Measurements from ENCODE around the gene DRD5.
"Not testable (repeated sequence)": the region's sequence is repeated elsewhere in the genome, so short reads cannot be mapped to it uniquely, and the experiment has no call there.

Gene DRD5

GRCh38 chr4:9781343-9782135 is at the start of gene DRD5:
Gene DRD5 (plus strand): TSS chr4:9781634. CDS start chr4:9782030, 396 bp downstream.
- in situ Hi-C loops (cut with HindIII; ENCODE audit: low sequenced_read_pairs), result no loop called here

GRCh38 chr4:9732256-9732655 is 49.2 kb upstream of the DRD5 start:
- in situ Hi-C loops (cut with HindIII; ENCODE audit: low sequenced_read_pairs), result not testable (repeated sequence)

- in situ Hi-C loops (cut with HindIII; ENCODE audit: low sequenced_read_pairs), result no loop called here
These were observed 45.9 kb upstream of the DRD5 start for GRCh38 chr4:9735515-9735914.

- in situ Hi-C loops (cut with HindIII; ENCODE audit: low sequenced_read_pairs), result not testable (repeated sequence)
These were observed 44.2 kb upstream of the DRD5 start for GRCh38 chr4:9737280-9737679.

- in situ Hi-C loops (cut with HindIII; ENCODE audit: low sequenced_read_pairs), result not testable (repeated sequence)
These were observed 37.6 kb upstream of the DRD5 start for GRCh38 chr4:9743789-9744188.

GRCh38 chr4:9745782-9746181 is 35.7 kb upstream of the DRD5 start:
- in situ Hi-C loops (cut with HindIII; ENCODE audit: low sequenced_read_pairs), result no loop called here

GRCh38 chr4:9758641-9759317 is 22.7 kb upstream of the DRD5 start:
- in situ Hi-C loops (cut with HindIII; ENCODE audit: low sequenced_read_pairs), result no loop called here

- in situ Hi-C loops (cut with HindIII; ENCODE audit: low sequenced_read_pairs), result no loop called here
These were observed 18.5 kb upstream of the DRD5 start for GRCh38 chr4:9762823-9763475.

GRCh38 chr4:9764155-9764696 is 17.2 kb upstream of the DRD5 start:
- in situ Hi-C loops (cut with HindIII; ENCODE audit: low sequenced_read_pairs), result no loop called here

- in situ Hi-C loops (cut with HindIII; ENCODE audit: low sequenced_read_pairs), result no loop called here
These were observed 16.3 kb upstream of the DRD5 start for GRCh38 chr4:9765091-9765490.

GRCh38 chr4:9769321-9769720 is 12.1 kb upstream of the DRD5 start:
- in situ Hi-C loops (cut with HindIII; ENCODE audit: low sequenced_read_pairs), result no loop called here

GRCh38 chr4:9771034-9771433 is 10.4 kb upstream of the DRD5 start:
- in situ Hi-C loops (cut with HindIII; ENCODE audit: low sequenced_read_pairs), result no loop called here

GRCh38 chr4:9773471-9773870 is 8.0 kb upstream of the DRD5 start:
- in situ Hi-C loops (cut with HindIII; ENCODE audit: low sequenced_read_pairs), result no loop called here

GRCh38 chr4:9782136-9782436 is 652 bp downstream of the DRD5 start:
- in situ Hi-C loops (cut with HindIII; ENCODE audit: low sequenced_read_pairs), result no loop called here

GRCh38 chr4:9785891-9786290 is 4.5 kb downstream of the DRD5 start:
- in situ Hi-C loops (cut with HindIII; ENCODE audit: low sequenced_read_pairs), result not testable (repeated sequence)

GRCh38 chr4:9792381-9792780 is 10.9 kb downstream of the DRD5 start:
- in situ Hi-C loops (cut with HindIII; ENCODE audit: low sequenced_read_pairs), result no loop called here

GRCh38 chr4:9796641-9797040 is 15.2 kb downstream of the DRD5 start:
- in situ Hi-C loops (cut with HindIII; ENCODE audit: low sequenced_read_pairs), result not testable (repeated sequence)

GRCh38 chr4:9800848-9801247 is 19.4 kb downstream of the DRD5 start:
- in situ Hi-C loops (cut with HindIII; ENCODE audit: low sequenced_read_pairs), result no loop called here

GRCh38 chr4:9804918-9805317 is 23.5 kb downstream of the DRD5 start:
- in situ Hi-C loops (cut with HindIII; ENCODE audit: low sequenced_read_pairs), result no loop called here

- in situ Hi-C loops (cut with HindIII; ENCODE audit: low sequenced_read_pairs), result no loop called here
These were observed 26.6 kb downstream of the DRD5 start for GRCh38 chr4:9808077-9808476.

GRCh38 chr4:9811806-9812205 is 30.4 kb downstream of the DRD5 start:
- in situ Hi-C loops (cut with HindIII; ENCODE audit: low sequenced_read_pairs), result no loop called here
